GM18858 (cell line): ENCODE measurements around the gene NAB1.

Experiments used
- ATAC-seq: cut with Tn5 transposase; IDR thresholded peaks from one replicate; pipeline ENCODE4 v1.9.1; 2021; ENCODE audit not compliant: unreplicated experiment

Gene NAB1

DNA sequence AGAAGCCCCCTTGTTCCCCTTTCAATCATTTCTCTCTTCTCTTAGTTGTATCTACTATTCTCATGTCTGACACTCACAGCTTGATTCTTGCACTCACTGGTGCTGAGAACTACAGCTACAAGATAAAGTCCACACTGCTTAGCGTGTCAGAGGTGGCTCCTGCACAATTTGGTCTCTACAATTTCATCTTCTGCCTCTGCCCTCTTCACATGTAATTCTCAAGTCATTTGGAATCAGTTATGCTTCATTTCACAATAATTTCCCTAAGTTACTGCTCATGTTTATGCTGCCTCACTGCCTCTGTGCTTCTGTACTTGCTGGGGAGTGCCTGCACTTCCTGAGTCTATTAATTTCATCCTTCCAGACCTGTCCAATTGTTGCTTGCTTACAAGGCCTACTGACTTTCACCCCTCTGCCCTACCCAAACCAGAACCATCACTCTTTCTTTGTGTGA, 11.6 kb upstream of the NAB1 start:
- ATAC-seq: no peak

DNA sequence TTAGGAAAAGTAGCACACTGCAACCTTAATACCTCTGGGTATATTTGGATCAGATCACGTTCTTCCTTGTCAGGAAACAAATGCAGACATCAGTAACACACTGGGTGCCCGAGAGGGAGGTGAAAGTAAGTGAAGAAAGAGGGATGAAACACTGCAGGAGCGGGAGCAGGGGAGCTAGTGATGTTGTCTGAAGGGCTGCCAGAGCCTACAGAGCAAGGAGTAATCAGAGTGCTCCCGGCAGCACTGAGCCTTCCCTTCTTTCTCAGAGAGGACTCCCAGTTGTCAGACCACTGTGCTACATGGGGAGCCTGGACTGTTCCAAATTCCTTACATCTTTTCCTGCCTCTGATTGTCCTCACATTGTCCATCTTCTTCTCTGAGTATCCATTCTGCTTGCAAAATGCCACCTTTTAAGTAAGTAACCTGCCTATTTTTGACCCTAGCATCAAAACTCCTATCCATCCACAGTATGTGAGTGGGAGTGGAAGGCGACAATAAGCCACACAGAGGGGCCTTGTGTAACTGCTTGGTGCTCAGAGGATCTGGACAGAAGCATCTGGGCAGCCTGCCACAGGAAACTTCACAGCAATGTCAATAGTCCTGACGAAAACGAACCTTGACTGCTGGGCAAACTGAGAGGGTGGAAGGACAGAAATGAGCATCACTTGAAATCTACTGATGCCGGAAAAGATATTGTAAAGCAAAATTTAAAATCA, 10.8 kb upstream of the NAB1 start:
- no peak for ATAC-seq

DNA sequence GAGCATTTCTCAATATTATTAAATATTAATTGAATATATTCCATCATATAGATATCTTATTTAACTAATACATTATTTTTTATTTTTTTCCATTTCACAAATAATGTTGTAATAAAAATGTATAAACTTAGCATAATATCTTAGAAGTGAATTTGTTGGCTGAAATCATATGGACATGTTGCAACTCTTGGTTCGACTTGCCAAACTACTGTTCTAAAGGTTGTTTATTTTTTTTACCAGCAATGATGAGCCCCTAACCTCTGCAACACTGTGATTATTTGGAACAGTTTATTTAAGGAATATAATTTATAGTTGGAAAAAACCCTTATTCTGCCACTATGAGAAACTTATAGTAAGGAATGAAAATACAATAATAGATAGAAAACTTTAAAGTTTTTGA, 8.8 kb upstream of the NAB1 start:
- no peak for ATAC-seq

DNA sequence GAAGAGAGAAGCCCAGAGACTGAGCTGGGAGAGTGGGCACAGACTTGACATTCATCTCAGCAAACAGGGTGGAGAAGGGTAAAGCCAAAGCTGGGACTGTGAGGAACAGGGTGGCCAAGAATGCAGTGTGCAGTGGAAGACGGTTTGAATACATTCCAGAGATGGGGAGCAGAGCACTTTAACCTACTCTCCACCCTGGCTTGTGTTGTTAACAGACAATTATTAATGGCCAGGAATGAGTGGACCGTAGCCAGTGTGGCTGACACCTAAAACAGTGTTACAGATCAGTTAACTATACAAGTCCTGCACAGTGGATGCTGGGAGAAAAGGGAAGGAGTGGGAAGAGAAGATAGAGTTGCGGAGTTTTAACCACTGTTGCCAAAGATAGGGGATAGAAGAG, 7.4 kb upstream of the NAB1 start:
- ATAC-seq: no peak

DNA sequence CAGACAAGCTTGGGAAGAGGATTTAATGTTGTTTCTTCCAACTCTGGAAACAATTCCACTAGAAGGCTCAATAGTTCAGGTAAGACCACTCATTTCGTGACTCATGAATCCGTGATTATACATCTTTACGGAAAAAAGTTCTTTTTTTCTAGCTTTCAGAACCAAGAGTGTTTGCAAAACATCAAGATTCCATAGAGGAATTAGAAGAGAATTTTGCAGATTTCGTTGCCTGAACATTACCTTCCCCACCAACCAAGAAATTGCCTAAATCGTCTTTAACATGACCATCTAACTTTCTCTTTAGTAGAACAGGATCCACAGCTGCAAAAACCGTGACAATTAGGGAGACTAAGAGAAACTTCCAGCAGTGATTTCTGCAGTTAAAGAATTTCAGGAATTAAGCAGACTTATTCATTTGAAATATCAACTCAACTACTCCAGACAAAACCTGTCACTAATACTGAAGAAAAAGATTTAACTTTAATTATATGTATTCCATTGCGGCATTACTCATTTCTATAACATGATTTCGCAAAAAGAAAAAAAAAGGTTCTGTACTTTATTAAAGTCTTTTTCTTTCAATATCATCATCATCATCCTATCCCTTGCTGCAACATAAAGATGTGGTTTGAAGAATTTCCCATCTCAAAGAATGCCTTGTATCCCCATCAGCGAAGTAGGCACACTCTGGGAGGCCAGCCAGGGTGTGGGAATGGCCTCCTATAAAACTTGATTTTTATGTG, 1.9 kb upstream of the NAB1 start:
- ATAC-seq: no peak

DNA sequence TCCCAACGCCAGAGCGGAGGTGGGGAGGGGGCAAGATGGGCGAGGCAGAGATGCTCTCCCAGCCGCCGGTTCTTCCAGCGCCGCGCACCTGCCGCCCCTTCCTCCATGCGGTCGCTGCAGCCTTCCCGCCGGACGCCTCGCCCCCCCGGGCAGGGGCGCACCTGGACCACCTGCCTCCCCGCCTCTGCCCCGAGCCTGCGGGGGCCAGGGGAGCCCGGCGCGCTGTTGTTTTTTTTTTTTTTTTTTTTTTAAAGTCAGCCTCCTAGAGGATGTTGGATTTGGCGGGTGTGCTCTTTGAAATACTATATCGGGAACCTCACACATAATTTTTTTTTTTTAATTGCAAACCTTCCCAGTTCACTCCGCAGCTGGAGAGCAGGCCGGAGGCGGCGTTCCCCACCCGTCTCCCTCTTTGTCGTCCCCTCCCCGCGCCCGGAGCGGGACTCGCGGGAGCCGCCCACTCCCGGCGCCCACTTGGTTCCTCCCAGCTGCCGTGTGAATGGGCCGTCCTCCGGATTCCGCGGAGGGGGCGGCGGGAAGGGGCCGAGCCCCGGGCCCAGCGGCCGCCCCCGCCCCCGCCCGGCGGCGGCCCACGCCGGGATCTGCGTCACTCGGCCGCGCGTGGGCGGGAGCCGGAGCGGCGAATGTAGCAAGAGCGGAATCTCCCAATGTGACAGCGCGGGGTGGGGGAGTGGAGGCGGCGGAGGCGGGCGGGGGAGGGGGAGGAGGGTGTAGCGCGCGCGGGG, 421 bp upstream of the NAB1 start:
- peak; percentile 56 for ATAC-seq

DNA sequence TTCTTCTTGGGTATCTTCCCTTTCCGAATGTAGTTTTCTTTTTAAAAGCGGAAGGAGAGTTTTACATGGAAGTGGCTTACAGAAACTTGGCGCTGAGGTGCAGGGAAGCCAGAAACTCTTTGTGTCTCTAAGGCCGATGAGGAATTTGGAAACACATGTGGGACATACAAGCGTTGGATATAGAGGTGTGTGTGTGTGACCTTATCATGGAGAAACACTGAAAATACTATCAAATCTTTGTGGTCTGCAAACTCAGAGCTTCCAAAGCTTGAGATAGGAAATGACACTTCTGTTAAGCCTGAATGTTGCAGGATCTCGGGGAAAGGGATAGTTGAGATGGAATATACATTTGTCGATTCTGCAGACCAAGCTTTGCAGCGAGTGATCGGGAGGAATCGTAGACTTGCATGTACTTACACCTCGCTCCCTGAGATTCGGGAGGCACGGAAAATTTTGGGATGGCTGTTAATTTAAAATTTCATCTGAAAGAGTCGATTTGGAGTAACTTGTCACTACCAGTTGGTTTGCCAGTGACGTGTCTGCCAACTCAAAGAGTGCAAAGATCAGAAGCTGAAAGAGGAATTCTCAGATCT, 1.0 kb downstream of the NAB1 start:
- no peak for ATAC-seq

DNA sequence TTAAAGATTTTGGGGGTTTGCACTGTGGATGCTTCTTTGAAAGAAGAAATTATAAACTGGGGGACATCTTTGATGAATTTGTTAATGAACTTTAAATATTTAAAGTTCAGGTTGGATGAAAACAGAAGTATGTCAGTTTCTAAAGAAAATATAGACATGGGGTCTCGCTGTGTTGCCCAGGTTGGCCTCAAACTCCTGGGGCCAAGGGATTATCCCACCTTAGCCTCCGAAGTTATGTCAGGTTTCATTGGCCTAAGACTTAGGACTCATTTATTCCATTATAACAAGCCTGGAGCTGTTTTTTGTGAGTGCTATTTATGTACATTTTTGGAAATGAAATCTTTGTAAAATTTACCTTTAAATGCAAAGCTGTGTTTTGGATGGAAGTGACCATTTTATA, 2.5 kb downstream of the NAB1 start:
- no peak for ATAC-seq

DNA sequence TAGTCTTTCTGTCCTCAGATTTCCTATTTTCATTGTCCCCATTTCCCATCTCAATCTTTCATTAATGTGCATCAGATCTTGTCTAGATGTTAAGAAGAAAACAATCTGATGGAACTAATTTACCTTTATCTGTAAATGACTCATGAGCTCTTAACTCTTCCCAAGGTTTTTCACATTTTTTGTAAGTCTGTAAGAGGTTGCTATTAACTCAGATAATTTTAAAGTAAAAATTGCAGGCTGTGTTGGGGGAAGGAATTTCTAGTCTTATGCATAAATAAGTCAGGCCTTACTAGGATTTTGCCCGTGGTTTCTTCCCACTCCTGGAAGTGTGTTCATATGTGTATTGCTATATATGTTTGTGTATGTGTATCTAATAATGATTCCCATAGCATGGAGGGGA, 4.3 kb downstream of the NAB1 start:
- no peak for ATAC-seq

DNA sequence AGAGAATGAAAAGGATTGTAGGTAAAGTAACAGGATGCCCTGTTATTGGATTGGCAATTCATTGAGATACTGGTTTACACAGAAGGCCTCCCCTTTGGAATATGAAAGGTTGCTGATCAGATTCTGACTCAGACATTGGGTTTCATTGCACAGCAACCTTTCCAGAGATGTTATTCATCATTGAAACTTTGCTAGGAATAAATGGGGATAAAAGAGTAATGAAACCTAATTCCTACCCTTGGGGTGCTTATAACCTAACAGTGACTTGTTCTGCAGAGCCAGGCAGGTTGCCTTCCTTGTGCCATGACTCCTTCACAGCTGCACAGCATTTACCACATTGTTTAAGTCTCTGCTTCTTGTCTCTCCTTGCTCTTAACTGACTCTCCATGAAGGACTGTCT, 5.0 kb downstream of the NAB1 start:
- no peak for ATAC-seq

DNA sequence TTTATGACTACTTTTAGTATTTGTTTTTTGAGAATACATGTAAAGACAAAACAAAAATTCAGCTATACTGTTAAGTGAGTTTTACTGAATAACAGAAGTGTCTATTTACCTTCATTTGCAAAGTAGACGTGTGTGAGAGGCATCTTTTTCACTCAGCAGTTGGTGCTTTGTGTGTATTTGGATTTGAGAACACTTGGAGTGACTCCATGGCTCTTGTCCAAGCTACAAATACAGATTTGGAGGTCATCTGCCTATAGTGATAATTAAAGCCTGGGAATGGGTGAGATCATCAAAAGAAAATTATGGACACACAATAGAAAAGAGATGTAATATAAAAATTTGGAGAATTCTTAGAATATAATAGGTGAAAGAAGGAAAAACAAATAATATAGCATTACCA, 6.2 kb downstream of the NAB1 start:
- ATAC-seq: no peak

DNA sequence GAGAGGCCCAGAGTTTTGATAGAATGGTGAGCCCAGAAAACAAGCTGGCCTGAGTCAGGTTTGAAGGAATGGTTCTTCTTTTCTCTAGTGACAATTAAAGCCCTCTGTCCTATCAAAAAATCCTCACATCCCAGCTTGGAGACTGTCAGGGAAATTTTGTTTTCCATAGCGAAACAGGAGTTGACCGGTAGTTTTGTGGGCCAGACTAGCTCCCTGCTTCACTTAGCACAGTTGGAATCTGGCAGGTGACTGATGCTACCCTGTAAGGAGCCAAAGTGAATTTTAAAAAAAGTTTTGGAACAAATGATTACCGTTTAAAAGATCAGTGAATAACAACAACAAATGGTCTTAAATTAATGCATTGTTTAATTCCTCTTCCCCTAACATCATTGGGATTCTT, 6.7 kb downstream of the NAB1 start:
- no peak for ATAC-seq

DNA sequence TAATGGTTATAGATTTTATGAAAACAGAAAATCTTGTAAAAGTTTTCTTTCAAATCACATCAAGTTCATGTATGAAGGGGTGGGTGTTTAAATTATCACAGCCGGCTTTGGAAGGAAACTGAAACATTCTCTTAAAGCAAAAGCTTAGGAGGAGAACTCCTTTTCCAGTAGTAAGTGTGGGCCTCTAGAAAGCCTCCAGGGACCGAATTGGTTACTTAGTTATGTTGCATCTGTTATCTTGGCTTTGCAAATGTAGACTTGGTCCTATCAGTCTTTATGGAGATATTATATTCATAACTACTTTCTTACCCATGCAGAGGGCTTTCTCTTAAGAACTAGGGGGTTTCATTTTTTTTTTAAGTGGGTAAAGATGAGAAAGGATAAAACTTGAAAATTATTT, 7.4 kb downstream of the NAB1 start:
- no peak for ATAC-seq

DNA sequence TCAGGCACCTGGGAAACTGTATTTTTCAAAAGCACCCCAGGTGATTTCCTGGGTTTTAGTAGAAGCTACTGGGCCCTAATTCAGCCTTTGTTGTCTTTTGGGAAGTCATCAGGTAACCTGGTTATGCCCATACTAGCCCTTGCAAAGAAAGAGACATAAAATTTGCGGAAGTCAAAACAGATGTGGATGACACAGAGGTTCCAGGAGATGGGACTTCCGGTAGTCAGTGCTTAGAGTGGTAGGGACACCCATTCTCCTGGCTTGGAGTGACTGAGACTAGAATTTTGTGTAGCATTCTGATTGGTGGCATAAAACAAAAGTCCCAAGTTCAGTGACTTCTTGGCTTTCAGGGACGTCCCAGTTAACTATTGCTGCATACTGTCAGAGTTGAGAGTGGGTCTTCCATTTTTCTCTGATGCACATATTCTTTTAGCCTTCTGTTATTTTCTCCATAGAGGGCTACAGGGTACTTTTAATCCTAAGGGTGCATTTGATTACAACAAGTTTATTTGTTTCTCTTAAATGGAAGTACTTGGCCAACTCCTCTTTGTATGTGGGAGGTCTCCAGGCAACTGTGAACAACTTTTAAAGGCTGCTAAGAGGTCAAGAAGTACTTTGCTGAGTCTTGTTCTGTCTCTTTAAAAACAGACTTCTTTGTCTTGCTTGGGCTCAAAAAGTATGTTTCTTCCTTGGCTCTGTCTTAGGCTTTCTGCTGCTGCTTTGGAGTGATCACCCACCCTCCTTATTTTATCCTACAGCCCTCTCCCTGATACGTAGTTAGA, 8.8 kb downstream of the NAB1 start:
- no peak for ATAC-seq

DNA sequence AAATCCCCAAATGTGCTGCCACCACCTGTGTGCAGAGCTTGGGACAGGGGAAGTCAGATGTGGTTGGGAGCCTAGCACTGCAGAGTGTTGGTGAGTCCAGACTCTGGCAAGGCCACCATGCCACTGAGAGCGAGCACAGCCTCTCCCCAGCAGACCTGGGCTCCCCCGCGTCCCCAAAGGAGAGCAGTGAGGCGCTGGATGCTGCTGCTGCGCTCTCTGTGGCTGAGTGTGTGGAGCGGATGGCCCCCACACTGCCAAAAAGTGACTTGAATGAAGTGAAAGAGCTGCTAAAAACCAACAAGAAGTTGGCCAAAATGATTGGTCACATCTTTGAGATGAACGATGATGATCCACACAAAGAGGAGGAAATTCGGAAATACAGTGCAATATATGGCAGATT, 10.7 kb downstream of the NAB1 start:
- no peak for ATAC-seq

DNA sequence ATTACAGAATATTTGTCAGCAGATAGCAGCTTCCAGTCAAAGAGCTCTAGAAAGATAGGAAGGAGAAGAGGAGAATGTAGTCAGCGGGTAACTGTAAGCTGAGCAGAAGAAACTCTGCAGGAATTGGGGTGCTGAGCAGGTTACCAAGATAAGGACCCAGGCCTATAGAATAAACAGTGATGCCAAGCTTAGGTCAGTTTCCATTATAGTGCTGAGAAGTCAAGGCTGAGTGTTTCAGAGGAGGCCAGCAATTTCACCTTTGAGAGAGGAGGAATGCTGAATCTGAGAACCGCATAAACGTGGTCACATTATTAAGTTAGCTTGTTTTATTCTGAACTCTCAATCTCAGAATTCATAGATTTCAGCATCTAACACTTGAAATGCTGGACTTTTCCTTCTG, 13.9 kb downstream of the NAB1 start:
- no peak for ATAC-seq

DNA sequence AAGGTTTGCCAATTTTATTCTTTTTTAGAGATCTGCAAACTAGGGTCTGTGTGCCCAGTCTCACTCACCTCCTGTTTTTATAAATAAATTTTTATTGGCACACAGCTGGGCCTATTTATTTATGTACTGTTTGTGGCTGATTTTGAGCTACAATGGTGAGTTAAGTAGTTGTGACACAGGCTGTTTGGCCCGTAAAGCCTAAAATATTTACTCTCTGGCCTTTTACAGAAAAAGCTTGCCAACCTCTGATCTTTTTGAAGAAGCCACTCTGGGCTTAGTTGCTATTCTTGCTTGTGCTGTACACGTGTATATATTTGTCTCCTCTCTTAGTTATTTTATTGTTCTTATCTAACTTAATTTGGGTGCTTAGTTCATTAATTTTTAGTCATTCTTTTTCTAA, 14.5 kb downstream of the NAB1 start:
- ATAC-seq: no peak

DNA sequence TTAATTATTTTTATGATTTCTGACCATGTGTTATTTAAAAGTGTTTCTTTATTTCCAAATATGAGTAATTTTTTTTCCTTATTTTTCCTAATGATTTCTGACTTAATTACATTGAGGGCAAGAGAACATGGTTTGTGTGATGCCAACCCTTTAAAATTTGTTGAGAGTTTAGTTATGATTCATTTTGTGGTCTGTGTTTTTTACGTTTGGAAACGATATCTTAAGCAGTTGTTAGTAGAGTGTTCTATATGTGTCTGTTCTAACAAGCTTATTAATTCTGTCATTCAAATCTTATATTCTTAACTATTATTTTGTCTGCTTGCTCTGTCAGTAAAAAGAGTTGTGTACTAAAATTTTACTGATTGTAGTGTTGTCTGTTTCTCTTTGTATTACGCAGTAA, 15.0 kb downstream of the NAB1 start:
- ATAC-seq: no peak

DNA sequence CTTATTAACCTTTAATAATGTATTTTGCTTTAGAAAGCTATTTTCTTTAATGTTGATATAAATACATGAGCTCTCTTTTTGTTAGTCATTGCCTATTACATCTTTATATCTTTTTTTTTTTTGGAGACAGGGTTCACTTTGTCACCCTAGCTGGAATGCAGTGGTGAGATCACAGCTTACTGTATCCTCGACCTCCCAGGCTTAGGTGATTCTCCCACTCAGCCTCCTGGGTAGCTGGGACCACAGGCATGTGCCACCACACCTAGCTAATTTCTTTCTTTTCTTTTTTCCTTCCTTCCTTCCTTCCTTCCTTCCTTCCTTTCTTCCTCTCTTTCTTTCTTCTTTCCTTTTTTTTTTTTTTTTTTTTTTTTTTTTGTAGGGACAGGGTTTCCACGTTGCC, 15.4 kb downstream of the NAB1 start:
- ATAC-seq: no peak

DNA sequence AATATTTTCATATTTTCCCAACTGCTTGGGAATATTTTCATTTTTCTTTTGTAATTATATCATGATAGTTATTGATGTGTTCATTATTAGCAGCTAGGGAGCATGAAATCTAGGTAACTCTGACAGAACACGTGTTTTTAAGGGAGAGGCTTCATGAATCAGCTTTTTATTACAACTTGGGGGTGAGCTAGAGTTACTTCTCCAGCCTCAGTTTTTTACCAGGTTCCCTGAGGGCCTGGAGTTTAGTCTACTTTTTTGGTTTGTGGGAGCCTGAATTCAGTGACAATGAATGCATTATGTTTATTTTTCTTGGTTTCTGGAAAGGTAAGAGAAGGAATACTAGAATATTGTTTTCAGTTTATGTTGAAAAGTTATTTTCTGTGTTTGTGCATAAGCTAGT, 18.0 kb downstream of the NAB1 start:
- ATAC-seq: no peak

DNA sequence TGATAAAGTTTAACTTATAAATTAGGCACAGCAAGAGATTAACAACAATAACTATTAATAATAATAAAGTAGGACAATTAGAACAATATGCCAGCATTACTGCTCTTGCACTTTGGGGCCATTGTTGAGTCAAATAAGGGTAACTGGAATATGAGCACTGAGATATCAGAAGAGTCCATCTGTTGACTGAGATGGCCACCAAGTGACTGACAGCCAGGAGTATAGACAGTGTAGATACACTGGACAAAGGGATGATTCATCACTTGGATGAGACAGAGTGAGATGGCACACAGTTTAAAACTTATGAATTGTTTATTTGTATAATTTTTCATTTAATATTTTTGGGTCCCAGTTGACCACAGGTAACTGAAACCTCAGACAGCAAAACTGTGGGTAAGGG, 20.0 kb downstream of the NAB1 start:
- no peak for ATAC-seq
